Calu3 (cell line): ENCODE results near the gene CDK5RAP3. TPM values are rescaled to one million over a fixed set of nuclear protein-coding genes. Genes with fewer than 3 reads are reported as not detected.

Source experiments
- BruUV-seq: library from RNA; stranded (reverse); fragments of 400-500 nt; replicated peaks from 2 replicates; lab custom pipeline; 2021; lab: Mats Ljungman, UMichigan
- CTCF ChIA-PET: fragments of 300-600 bp; sonication (Branson Sonifier 250); formaldehyde crosslinking; loops from one replicate; lab custom pipeline; 2022; ENCODE audit warnings: antibody characterized with exemption; lab: Charles Lee
- DNase-seq: peaks from one replicate; pipeline ENCODE4 v3.0.0; 2022
- H3K27ac Mint-ChIP-seq: one replicate; pipeline ENCODE4 v1.8.0; 2022; ENCODE audit warnings: mixed read lengths; ENCODE audit not compliant: unreplicated experiment
- H3K27me3 Mint-ChIP-seq: one replicate; pipeline ENCODE4 v1.8.0; 2022; ENCODE audit warnings: mixed read lengths; ENCODE audit not compliant: unreplicated experiment
- H3K36me3 Mint-ChIP-seq: one replicate; pipeline ENCODE4 v1.8.0; 2022; ENCODE audit warnings: mild to moderate bottlenecking, moderate library complexity, mixed read lengths; ENCODE audit not compliant: insufficient read depth, unreplicated experiment
- H3K4me1 Mint-ChIP-seq: one replicate; pipeline ENCODE4 v1.8.0; 2022; ENCODE audit warnings: mild to moderate bottlenecking, low read depth, mixed read lengths; ENCODE audit not compliant: unreplicated experiment
- H3K4me3 Mint-ChIP-seq: one replicate; pipeline ENCODE4 v1.8.0; 2022; ENCODE audit warnings: mild to moderate bottlenecking, low read depth, moderate library complexity, mixed read lengths; ENCODE audit not compliant: unreplicated experiment
- H3K9me3 Mint-ChIP-seq: one replicate; pipeline ENCODE4 v1.8.0; 2022; ENCODE audit warnings: low read depth, mixed read lengths; ENCODE audit not compliant: unreplicated experiment
- CTCF ChIP-seq: fragments of 200-600 bp; IDR thresholded peaks from one replicate; pipeline ENCODE4 v1.8.0; 2022; ENCODE audit warnings: antibody characterized with exemption; ENCODE audit not compliant: unreplicated experiment
- intact Hi-C: fragments of 100-400 bp; cut with micrococcal nuclease; formaldehyde crosslinking; loops from one replicate; pipeline ENCODE4 v1.10.0; 2022; ENCODE audit not compliant: unreplicated experiment
- total RNA-seq: library from RNA; stranded (reverse); gene quantifications from 2 replicates; pipeline ENCODE4 v1.2.3, GENCODE V29; 2022

Gene CDK5RAP3
- total RNA-seq, 1 experiment from 2014 or later, result 431 TPM

- no peak for DNase-seq
- H3K9me3 Mint-ChIP-seq, result no peaks in the 10 kb centered on the region
- CTCF ChIA-PET, result interaction anchor here (0.8 to 2.8 kb wide), 12 partner anchors 9 to 196 kb away, joined by 3 to 30 read pairs (median 7); partner anchors contain the start of genes LRRC46, MRPL10 and NFE2L1
- peaks cover 40% of the 10 kb centered on the region for H3K27me3 Mint-ChIP-seq
- no peak overlapping the region for H3K4me3 Mint-ChIP-seq
- H3K36me3 Mint-ChIP-seq, result peaks cover 37% of the 10 kb centered on the region
- no TSS peak for BruUV-seq
- peaks cover 49% of the 10 kb centered on the region for H3K4me1 Mint-ChIP-seq
- intact Hi-C loops, result loop anchor here (10.0 kb wide), 1 partner anchor 307 kb away; no protein-coding TSS in a partner anchor
- no peak overlapping the region for H3K27ac Mint-ChIP-seq
- no peak for TF ChIP-seq CTCF
Measured at GRCh38 chr17:48027322-48027981, 56.5 kb downstream of the CDK5RAP3 start.

- no peak for TF ChIP-seq CTCF
- Mint-ChIP-seq H3K27ac (no peak overlapping the region), H3K9me3 (no peaks in the 10 kb centered on the region), H3K4me3 (no peak overlapping the region), H3K4me1 (peaks cover 38% of the 10 kb centered on the region), H3K36me3 (peaks cover 24% of the 10 kb centered on the region), H3K27me3 (peaks cover 53% of the 10 kb centered on the region)
- BruUV-seq, result no TSS peak
- intact Hi-C loops, result loop anchor here (10.0 kb wide), 1 partner anchor 306 kb away; no protein-coding TSS in a partner anchor
- CTCF ChIA-PET, result no interaction called here
- DNase-seq, result no peak
Measured at GRCh38 chr17:48028736-48029135, 57.8 kb downstream of the CDK5RAP3 start.

- intact Hi-C loops, result no loop called here
- no peaks in the 10 kb centered on the region for H3K9me3 Mint-ChIP-seq
- BruUV-seq, result no TSS peak
- no peak overlapping the region for H3K27ac Mint-ChIP-seq
- H3K27me3 Mint-ChIP-seq, result peaks cover 58% of the 10 kb centered on the region
- no peak for TF ChIP-seq CTCF
- peaks cover 7% of the 10 kb centered on the region for H3K36me3 Mint-ChIP-seq
- H3K4me3 Mint-ChIP-seq, result no peak overlapping the region
- CTCF ChIA-PET, result interaction anchor here (1.0 kb wide), 1 partner anchor 60 kb away, joined by 3 read pairs; the partner anchor contains the start of gene CDK5RAP3
- DNase-seq, result no peak
- peaks cover 23% of the 10 kb centered on the region for H3K4me1 Mint-ChIP-seq
Measured at GRCh38 chr17:48030531-48030930, 59.6 kb downstream of the CDK5RAP3 start.

Other genes starting within 250 kb of the CDK5RAP3 start
- gene TBX21, start 237.9 kb upstream of the CDK5RAP3 start, total RNA-seq, result not detected in 2 replicates
- 58.3 and 58.4 TPM in 2 replicates for gene OSBPL7, start 149.3 kb upstream of the CDK5RAP3 start, total RNA-seq
- gene MRPL10, start 139.6 kb upstream of the CDK5RAP3 start, total RNA-seq, result 70.2 and 84.1 TPM in 2 replicates
- gene LRRC46, start 139.4 kb upstream of the CDK5RAP3 start, total RNA-seq, result 2.9 and 4.0 TPM in 2 replicates
- gene SCRN2, start 129.8 kb upstream of the CDK5RAP3 start, total RNA-seq, result 34.8 and 37.0 TPM in 2 replicates
- 1.1 and 1.2 TPM in 2 replicates for gene SP6, start 120.0 kb upstream of the CDK5RAP3 start, total RNA-seq
- 21.5 and 22.4 TPM in 2 replicates for gene SP2, start 74.9 kb upstream of the CDK5RAP3 start, total RNA-seq
- gene PNPO, start 29.5 kb upstream of the CDK5RAP3 start, total RNA-seq, result 88.0 and 98.5 TPM in 2 replicates
- 30.2 and 49.1 TPM in 2 replicates for gene PRR15L, start 13.2 kb upstream of the CDK5RAP3 start, total RNA-seq
- 1.1 and 1.2 TPM in 2 replicates for gene COPZ2, start 66.7 kb downstream of the CDK5RAP3 start, total RNA-seq
- 216 and 247 TPM in 2 replicates for gene NFE2L1, start 77.2 kb downstream of the CDK5RAP3 start, total RNA-seq
- gene CBX1, start 130.4 kb downstream of the CDK5RAP3 start, total RNA-seq, result 111 and 126 TPM in 2 replicates
- 29.4 and 37.1 TPM in 2 replicates for gene SNX11, start 136.7 kb downstream of the CDK5RAP3 start, total RNA-seq